Panc1 (cell line): Measurements from ENCODE around the gene ZDHHC11B.

Source experiments
- SIN3A ChIP-seq: IDR thresholded peaks from 2 replicates; pipeline ENCODE4 v1.6.1; 2012; ENCODE audit warnings: low read depth, mild to moderate bottlenecking, low read length, moderate library complexity, borderline replicate concordance; ENCODE audit not compliant: insufficient read depth
- TF ChIP-seq, protein P1 (sequence below): fragments of 450-650 bp; IDR thresholded peaks from 2 replicates; pipeline ENCODE4 v1.5.1; 2017; ENCODE audit warnings: mild to moderate bottlenecking

DNA sequence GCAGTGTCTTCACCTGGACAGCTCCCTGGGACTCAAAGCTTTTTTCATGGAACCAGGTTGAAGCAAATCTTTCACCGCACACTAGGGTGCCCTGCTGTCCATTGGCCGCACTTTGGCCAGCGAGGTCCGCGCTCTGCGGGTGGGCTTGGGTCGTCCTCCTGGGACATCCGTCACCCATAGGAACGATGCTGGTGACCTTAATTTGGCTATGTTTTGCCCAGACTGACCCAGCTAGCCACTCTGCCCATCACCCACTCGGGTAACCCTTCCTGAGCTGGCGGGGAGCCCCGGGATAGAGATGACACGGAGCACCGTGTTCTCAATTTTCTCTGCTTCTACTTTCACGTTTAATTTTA lies 25.9 kb downstream of the ZDHHC11B start:
- TF ChIP-seq, protein P1, sequence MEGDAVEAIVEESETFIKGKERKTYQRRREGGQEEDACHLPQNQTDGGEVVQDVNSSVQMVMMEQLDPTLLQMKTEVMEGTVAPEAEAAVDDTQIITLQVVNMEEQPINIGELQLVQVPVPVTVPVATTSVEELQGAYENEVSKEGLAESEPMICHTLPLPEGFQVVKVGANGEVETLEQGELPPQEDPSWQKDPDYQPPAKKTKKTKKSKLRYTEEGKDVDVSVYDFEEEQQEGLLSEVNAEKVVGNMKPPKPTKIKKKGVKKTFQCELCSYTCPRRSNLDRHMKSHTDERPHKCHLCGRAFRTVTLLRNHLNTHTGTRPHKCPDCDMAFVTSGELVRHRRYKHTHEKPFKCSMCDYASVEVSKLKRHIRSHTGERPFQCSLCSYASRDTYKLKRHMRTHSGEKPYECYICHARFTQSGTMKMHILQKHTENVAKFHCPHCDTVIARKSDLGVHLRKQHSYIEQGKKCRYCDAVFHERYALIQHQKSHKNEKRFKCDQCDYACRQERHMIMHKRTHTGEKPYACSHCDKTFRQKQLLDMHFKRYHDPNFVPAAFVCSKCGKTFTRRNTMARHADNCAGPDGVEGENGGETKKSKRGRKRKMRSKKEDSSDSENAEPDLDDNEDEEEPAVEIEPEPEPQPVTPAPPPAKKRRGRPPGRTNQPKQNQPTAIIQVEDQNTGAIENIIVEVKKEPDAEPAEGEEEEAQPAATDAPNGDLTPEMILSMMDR = no peak
- no peak for TF ChIP-seq SIN3A
